Neuronal stem cell (in vitro differentiated cells): ENCODE measurements around the gene HES7. TPM values are rescaled to one million over a fixed set of nuclear protein-coding genes. Genes with fewer than 3 reads are reported as not detected.
"Not testable (repeated sequence)": the region's sequence is repeated elsewhere in the genome, so short reads cannot be mapped to it uniquely, and the experiment has no call there.

Experiments
- DNase-seq: peaks from one replicate; pipeline ENCODE4 v3.0.0-alpha.2; 2013; ENCODE audit warnings: low spot score
- H2AFZ ChIP-seq: one replicate; pipeline ENCODE4 v1.6.1; 2013; ENCODE audit warnings: mild to moderate bottlenecking, low read length, inconsistent platforms
- H2AK5ac ChIP-seq: 2 replicates; pipeline ENCODE4 v1.6.1; 2013; ENCODE audit warnings: low read depth, mild to moderate bottlenecking, inconsistent platforms, low read length, moderate library complexity, mixed read lengths
- H2BK120ac ChIP-seq: 2 replicates; pipeline ENCODE4 v1.6.1; 2013; ENCODE audit warnings: low read depth, mild to moderate bottlenecking, inconsistent platforms, low read length, moderate library complexity, mixed read lengths
- H2BK12ac ChIP-seq: one replicate; pipeline ENCODE4 v1.6.1; 2013; ENCODE audit warnings: low read length, inconsistent platforms
- H2BK15ac ChIP-seq: 2 replicates; pipeline ENCODE4 v1.6.1; 2013; ENCODE audit warnings: mild to moderate bottlenecking, low read length, inconsistent platforms, mixed read lengths
- H2BK5ac ChIP-seq: one replicate; pipeline ENCODE4 v1.6.1; 2013; ENCODE audit warnings: inconsistent platforms, mild to moderate bottlenecking, low read length, moderate library complexity
- H3K14ac ChIP-seq: one replicate; pipeline ENCODE4 v1.6.1; 2013; ENCODE audit warnings: low read length, inconsistent platforms
- H3K18ac ChIP-seq: 2 replicates; pipeline ENCODE4 v1.6.1; 2013; ENCODE audit warnings: low read length, inconsistent platforms
- H3K23ac ChIP-seq: 2 replicates; pipeline ENCODE4 v1.6.1; 2013; ENCODE audit warnings: low read depth, mild to moderate bottlenecking, mixed read lengths, low read length, inconsistent platforms; ENCODE audit not compliant: poor library complexity
- H3K27ac ChIP-seq: replicated peaks from 3 replicates; pipeline ENCODE4 v1.5.1; 2013; ENCODE audit warnings: low read length, inconsistent platforms
- H3K27me3 ChIP-seq, 3 experiments: 2 replicates each; pipeline ENCODE4 v1.6.1; 2013; ENCODE audit warnings: low read length in 3 of 3, mild to moderate bottlenecking in 2 of 3, inconsistent platforms in 1 of 3, low read depth in 1 of 3, mixed read lengths in 1 of 3, moderate library complexity in 1 of 3; ENCODE audit not compliant: control insufficient read depth in 3 of 3, insufficient read depth in 3 of 3
- H3K36me3 ChIP-seq, 2 donors: replicated peaks in 1 of 2; 2 replicates each; pipeline ENCODE4 v1.6.1; 2013; ENCODE audit warnings: low read length in 2 of 2; ENCODE audit not compliant: control insufficient read depth in 2 of 2, insufficient read depth in 2 of 2
- H3K4ac ChIP-seq: 2 replicates; pipeline ENCODE4 v1.6.1; 2013; ENCODE audit warnings: inconsistent platforms, mild to moderate bottlenecking, low read length, moderate library complexity
- H3K4me1 ChIP-seq, 2 donors: 1 replicate in 1 of 2; 2 replicates in 1 of 2; pipeline ENCODE4 v1.6.1; 2013; ENCODE audit warnings: low read length in 2 of 2, low read depth in 1 of 2; ENCODE audit not compliant: control insufficient read depth in 2 of 2, insufficient read depth in 1 of 2
- H3K4me2 ChIP-seq: one replicate; pipeline ENCODE4 v1.6.1; 2013; ENCODE audit warnings: mild to moderate bottlenecking, low read length, inconsistent platforms; ENCODE audit not compliant: insufficient read depth, poor library complexity, severe bottlenecking
- H3K4me3 ChIP-seq, 2 donors: 2 replicates each; pipeline ENCODE4 v1.5.1; 2013; ENCODE audit warnings: low read length in 2 of 2, mild to moderate bottlenecking in 2 of 2, inconsistent platforms in 1 of 2, moderate library complexity in 1 of 2
- H3K79me1 ChIP-seq: one replicate; pipeline ENCODE4 v1.6.1; 2013; ENCODE audit warnings: low read depth, mild to moderate bottlenecking, inconsistent platforms, low read length, moderate library complexity
- H3K9ac ChIP-seq: one replicate; pipeline ENCODE4 v1.6.1; 2013; ENCODE audit warnings: mild to moderate bottlenecking, low read depth, low read length, inconsistent platforms; ENCODE audit not compliant: poor library complexity
- H3K9me3 ChIP-seq, 2 donors: replicated peaks in 1 of 2; 2 replicates each; pipeline versions ENCODE3 to v1.6.1; 2013; ENCODE audit warnings: low read length in 2 of 2, mild to moderate bottlenecking in 2 of 2, inconsistent platforms in 1 of 2, low read depth in 1 of 2, mixed read lengths in 1 of 2, moderate library complexity in 1 of 2; ENCODE audit not compliant: control insufficient read depth in 2 of 2, insufficient read depth in 1 of 2
- H4K8ac ChIP-seq: one replicate; pipeline ENCODE4 v1.6.1; 2013; ENCODE audit warnings: low read depth, mild to moderate bottlenecking, inconsistent platforms, low read length, moderate library complexity
- H4K91ac ChIP-seq: one replicate; pipeline ENCODE4 v1.6.1; 2013; ENCODE audit warnings: low read length, low read depth, mild to moderate bottlenecking, inconsistent platforms; ENCODE audit not compliant: poor library complexity
- WGBS, 2 donors: extraction: QIAGEN DNeasy Blood & Tissue Kit; methylation state at CpG; one replicate each; pipeline ENCODE4 v1.1.7; 2013; ENCODE audit warnings: missing lambda C conversion rate in 2 of 2, mixed read lengths in 1 of 2; ENCODE audit not compliant: insufficient read length in 2 of 2, insufficient replicate concordance in 1 of 2; ENCODE audit errors: extremely low coverage in 2 of 2; 5-methylcytosine and 5-hydroxymethylcytosine counted together
- polyA plus RNA-seq, 2 experiments: library from polyadenylated mRNA; stranded (reverse); fragments of 200-250 nt; gene quantifications; one replicate each; pipeline ENCODE4 v1.2.3, GENCODE V29; 2013

HES7 gene
- polyA plus RNA-seq (2013, experiment 1 of 2) = 5.8 TPM
- 4.2 TPM for polyA plus RNA-seq (2013, experiment 2 of 2)

- peak within 1 kb of the TSS; percentile 68 for H2BK15ac ChIP-seq
- H3K23ac ChIP-seq = peak within 1 kb of the TSS; percentile 12
- no peaks in the 10 kb centered on the region for H3K36me3 ChIP-seq
- no peak within 1 kb of the TSS for H3K14ac ChIP-seq
- H3K4ac ChIP-seq = no peak within 1 kb of the TSS
- peak within 1 kb of the TSS; percentile 51 for H2BK120ac ChIP-seq
- H3K4me1 ChIP-seq = peaks cover 19 to 28% of the 10 kb centered on the region in 2 donors
- H2AFZ ChIP-seq = peak within 1 kb of the TSS; percentile 86
- DNase-seq = peak; percentile 51
- H2BK12ac ChIP-seq = peak within 1 kb of the TSS; percentile 44
- peak within 1 kb of the TSS; percentile 54 for H2AK5ac ChIP-seq
- peak within 1 kb of the TSS; percentile 99 for H3K4me2 ChIP-seq
- no peaks in the 10 kb centered on the region for H3K9me3 ChIP-seq
- H3K9ac ChIP-seq = peak within 1 kb of the TSS; percentile 55
- H3K27ac ChIP-seq = no peak within 1 kb of the TSS
- no peak within 1 kb of the TSS for H4K91ac ChIP-seq
- WGBS, 2 donors = no CpG with 5 or more reads among the region's 29 CpGs
- H3K4me3 ChIP-seq = peak within 1 kb of the TSS; percentile 67 to 91
- H4K8ac ChIP-seq = no peak within 1 kb of the TSS
- peaks cover 14 to 49% (median 28%) of the 10 kb centered on the region in 3 experiments for H3K27me3 ChIP-seq
- no peaks in the 10 kb centered on the region for H3K79me1 ChIP-seq
- peak within 1 kb of the TSS; percentile 32 for H2BK5ac ChIP-seq
- peak within 1 kb of the TSS; percentile 91 for H3K18ac ChIP-seq
Measured at GRCh38 chr17:8123695-8124349, at the start of gene HES7. TSS of gene HES7 (minus strand) at chr17:8124106. CDS start at chr17:8124084, 22 bp downstream.

GRCh38 chr17:8173056-8173870, 49.4 kb upstream of the HES7 start:
- H3K4me3 ChIP-seq = peak overlapping the region; percentile 50 to 67
- no peak overlapping the region for H3K4me2 ChIP-seq
- no peaks in the 10 kb centered on the region for H3K36me3 ChIP-seq
- H3K18ac ChIP-seq = no peak overlapping the region
- no CpG with 5 or more reads among the region's 23 CpGs for WGBS, 2 donors
- H3K27me3 ChIP-seq = no peaks in the 10 kb centered on the region
- H3K14ac ChIP-seq = no peak overlapping the region
- peak overlapping the region; percentile 68 for H3K27ac ChIP-seq
- H2BK120ac ChIP-seq = no peak overlapping the region
- H2BK15ac ChIP-seq = no peak overlapping the region
- no peak overlapping the region for H3K9ac ChIP-seq
- H3K4me1 ChIP-seq = peaks cover 18 to 20% of the 10 kb centered on the region in 2 donors
- H3K79me1 ChIP-seq = peaks cover 2% of the 10 kb centered on the region
- H2BK12ac ChIP-seq = no peak overlapping the region
- DNase-seq = peak; percentile 77
- no peak overlapping the region for H4K91ac ChIP-seq
- H2BK5ac ChIP-seq = no peak overlapping the region
- H3K9me3 ChIP-seq = no peaks in the 10 kb centered on the region
- H3K23ac ChIP-seq = peak overlapping the region; percentile 92
- no peak overlapping the region for H3K4ac ChIP-seq
- peak overlapping the region; percentile 43 for H2AFZ ChIP-seq
- H4K8ac ChIP-seq = no peak overlapping the region
- H2AK5ac ChIP-seq = no peak overlapping the region

GRCh38 chr17:8170186-8170585, 46.3 kb upstream of the HES7 start:
- H3K23ac ChIP-seq, H2BK5ac ChIP-seq, H3K36me3 ChIP-seq, H3K4me2 ChIP-seq, H3K79me1 ChIP-seq, H2BK120ac ChIP-seq, H3K27ac ChIP-seq, H3K4ac ChIP-seq, H3K9me3 ChIP-seq, H2BK12ac ChIP-seq, H2AK5ac ChIP-seq, H3K4me3 ChIP-seq, DNase-seq, H2BK15ac ChIP-seq, H3K4me1 ChIP-seq, H3K9ac ChIP-seq, H3K18ac ChIP-seq, H2AFZ ChIP-seq, H4K8ac ChIP-seq, H3K27me3 ChIP-seq, H3K14ac ChIP-seq, H4K91ac ChIP-seq: not testable (repeated sequence)
- no CpG with 5 or more reads among the region's 19 CpGs for WGBS, 2 donors

- no CpG with 5 or more reads among the region's 3 CpGs for WGBS, 2 donors
- no peak overlapping the region for H3K4ac ChIP-seq
- no peak overlapping the region for H3K4me3 ChIP-seq
- H3K23ac ChIP-seq = no peak overlapping the region
- no peaks in the 10 kb centered on the region for H3K36me3 ChIP-seq
- H3K9me3 ChIP-seq = no peaks in the 10 kb centered on the region
- H4K8ac ChIP-seq = no peak overlapping the region
- H3K9ac ChIP-seq = no peak overlapping the region
- no peaks in the 10 kb centered on the region for H3K27me3 ChIP-seq
- no peak for DNase-seq
- H3K27ac ChIP-seq = no peak overlapping the region
- H3K79me1 ChIP-seq = no peaks in the 10 kb centered on the region
- no peak overlapping the region for H2BK15ac ChIP-seq
- no peak overlapping the region for H2BK120ac ChIP-seq
- H4K91ac ChIP-seq = no peak overlapping the region
- H2BK5ac ChIP-seq = no peak overlapping the region
- no peak overlapping the region for H2AFZ ChIP-seq
- no peak overlapping the region for H3K4me2 ChIP-seq
- H3K4me1 ChIP-seq = peaks cover 15 to 17% of the 10 kb centered on the region in 2 donors
- no peak overlapping the region for H2BK12ac ChIP-seq
- no peak overlapping the region for H3K18ac ChIP-seq
- H3K14ac ChIP-seq = no peak overlapping the region
- H2AK5ac ChIP-seq = no peak overlapping the region
Measured at GRCh38 chr17:8167526-8167925, 43.6 kb upstream of the HES7 start.
